HG03060 (cell line): ENCODE measurements around the gene GNB1.

ENCODE experiments used
- ATAC-seq: cut with Tn5 transposase; IDR thresholded peaks from one replicate; pipeline ENCODE4 v1.9.1; 2021; ENCODE audit warnings: low read depth, moderate number of reproducible peaks; ENCODE audit not compliant: unreplicated experiment

Gene GNB1

DNA sequence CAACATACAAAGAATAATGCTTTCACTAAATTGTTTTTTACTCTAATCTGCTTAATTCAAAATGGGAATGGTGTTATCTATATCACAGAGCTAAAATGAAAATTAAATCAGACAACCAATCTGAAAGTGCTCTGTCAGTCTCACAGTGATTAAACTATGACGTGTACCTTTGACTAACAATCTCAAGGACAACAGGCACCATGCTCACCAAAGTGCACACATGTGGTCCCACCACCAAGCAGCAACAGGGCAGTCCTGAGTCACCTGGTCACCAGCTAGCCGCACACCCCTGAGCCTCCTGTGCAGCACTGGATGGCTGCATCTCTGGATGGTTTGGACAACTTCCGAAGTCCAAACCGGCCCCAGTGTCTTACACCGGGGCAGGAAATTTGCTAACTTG, 58.1 kb downstream of the GNB1 start:
- no peak for ATAC-seq

GRCh38 chr1:1832166-1832565, 58.7 kb downstream of the GNB1 start:
- no peak for ATAC-seq

DNA sequence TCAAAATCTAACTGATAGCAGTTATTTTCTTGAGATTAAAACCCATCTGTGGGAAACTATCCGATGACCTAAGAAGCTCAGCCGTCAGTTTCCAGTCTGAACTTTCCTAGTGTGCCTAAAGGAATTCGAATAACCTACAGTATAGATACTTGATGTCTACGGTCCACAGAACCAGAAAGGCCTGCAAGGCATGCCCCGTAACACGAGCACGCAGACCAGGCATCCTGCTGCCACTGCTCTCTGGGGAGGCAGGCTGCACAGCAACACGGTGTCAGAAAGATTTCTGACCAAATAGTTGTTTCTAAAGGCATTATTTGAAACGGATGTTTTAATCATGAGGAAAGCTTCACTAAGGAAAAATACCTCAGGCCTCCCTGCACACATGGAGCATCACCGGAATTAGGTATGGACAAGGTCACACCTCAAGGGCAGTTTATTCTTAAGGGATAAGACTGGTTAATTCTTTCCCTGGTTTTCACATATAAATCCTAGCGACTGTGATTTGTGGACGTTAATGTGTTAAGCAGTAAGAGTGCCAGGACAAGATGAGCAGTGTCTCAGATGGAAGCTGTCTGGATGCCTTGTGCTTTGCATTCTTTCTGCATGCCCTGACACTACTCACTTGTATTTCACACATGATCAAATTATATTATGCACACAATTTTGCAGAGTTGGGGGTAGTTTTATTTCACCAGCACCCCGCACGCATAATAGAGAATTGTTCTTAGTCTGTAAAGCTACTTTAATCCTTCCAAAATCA, 63.6 kb downstream of the GNB1 start:
- ATAC-seq: no peak

DNA sequence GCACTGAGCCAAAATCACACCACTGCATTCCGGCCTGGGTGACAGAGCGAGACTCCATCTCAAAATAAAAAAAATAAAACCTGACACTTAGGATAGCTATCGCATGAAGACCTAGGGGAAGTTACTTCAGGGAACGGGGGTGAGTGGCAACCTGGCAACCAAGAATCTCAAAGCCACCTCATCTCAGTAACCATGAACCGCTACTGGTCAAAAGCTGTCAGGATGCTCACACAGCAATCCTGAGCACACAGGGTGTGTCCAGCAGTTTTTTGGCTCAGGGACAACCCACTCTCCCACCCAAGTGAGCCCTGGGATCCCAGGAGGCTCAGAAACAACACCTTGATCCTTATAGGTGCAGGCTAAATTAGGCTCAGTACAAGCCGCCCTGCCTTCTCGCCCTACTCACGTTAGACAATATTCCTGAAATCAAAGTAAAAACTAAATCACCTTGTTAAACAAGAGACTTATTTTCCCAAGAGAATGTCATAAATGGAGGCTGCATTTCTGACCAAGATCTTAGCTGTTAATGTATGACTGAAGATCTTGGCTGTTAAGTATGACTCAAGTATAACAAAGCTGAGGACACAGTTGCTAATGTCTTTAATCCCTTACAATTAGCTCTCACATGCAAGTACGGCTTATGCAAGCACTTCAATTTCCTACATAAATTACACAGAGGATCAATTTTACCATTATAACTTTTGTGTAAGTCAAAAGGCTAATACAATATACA, 64.4 kb downstream of the GNB1 start:
- no peak for ATAC-seq

GRCh38 chr1:1825217-1825616, 65.7 kb downstream of the GNB1 start:
- ATAC-seq: no peak

GRCh38 chr1:1819762-1820161, 71.1 kb downstream of the GNB1 start:
- ATAC-seq: no peak

DNA sequence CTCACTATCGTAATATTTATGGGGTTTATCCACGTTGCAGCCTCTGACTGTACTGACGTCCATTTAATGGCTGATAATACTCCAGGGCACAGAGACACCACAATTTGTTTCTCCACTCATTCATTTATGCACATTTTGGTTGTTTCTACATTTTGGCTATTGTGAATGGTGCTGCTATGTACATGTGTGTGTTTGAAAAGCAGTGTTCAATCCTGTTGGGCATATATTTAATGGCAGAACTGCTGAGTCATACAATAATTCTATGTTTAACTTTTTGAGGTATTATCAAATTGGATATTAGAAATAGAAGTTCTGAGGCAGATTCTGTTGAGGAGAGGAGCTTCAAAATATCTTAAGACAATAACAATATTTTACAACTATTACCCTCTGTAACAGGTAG, 73.7 kb downstream of the GNB1 start:
- ATAC-seq: no peak

DNA sequence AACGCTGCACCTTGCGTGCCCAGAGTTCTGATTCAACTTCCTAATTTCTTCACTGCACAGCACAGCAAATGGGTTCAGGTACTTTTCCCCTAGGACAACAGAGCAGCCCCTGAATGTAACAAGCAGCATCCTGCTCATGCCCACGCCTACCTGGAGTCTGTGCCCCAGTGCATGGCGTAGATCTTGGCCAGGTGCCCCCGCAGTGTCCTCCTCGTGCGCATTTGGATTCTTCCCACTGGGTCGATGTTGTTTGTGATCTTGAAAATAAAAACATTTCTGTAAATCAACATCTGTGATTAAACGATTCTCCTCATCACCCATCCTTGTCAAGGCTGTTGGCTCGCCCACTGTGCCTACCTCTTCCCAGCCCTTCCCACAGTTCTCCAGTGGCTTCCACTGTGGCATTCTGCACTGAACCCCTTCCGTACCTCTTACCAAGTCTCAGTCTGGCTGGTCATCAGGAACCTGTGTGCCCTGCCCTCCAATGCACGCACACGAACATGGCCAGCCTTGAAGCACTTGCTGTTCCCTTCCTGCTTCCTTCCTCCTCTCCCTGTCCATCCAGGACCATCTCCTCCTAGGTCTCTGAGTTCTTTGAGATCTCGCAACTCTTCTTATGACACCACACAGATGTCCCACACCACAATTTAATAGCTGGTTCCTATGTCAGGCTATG, 75.1 kb downstream of the GNB1 start:
- no peak for ATAC-seq

GRCh38 chr1:1809489-1809888, 81.4 kb downstream of the GNB1 start:
- no peak for ATAC-seq

- no peak for ATAC-seq
Measured at GRCh38 chr1:1808206-1808605, 82.7 kb downstream of the GNB1 start.

DNA sequence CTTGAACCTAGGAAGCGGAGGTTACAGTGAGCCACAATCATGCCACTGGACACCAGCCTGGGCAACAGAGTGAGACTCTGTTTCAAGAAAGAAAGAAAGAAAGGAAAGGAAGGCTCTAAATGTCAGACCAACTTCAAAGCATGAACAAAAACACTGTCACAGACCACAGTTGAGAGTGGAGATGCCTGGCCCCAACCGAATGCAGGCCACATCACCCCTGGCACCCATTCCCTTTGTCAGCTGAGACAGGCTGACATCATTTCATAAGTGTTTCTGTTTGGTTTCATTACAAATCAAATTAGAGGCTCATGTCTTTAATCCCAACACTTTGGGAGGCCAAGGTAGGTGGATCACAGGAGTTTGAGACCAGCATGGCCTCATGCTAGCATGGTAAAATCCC, 84.0 kb downstream of the GNB1 start:
- ATAC-seq: no peak

DNA sequence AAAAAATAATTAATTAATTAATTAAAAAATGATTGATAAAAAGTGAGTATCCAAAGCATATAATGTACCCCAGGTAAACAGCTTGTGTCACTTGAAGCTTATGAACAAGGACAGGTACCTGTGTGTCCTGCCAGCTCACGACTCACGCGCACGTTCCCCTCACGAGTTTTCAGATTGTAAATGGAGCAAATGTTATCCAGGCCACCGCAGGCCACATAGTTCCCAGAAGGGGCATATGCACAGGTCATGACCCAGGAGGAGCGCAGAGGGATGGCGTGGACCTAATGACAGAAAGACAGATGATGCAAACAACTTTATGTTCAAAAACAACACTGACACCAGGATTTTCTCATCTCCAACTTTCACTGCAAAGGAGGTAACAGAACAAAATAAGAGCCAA, 86.6 kb downstream of the GNB1 start:
- no peak for ATAC-seq

- ATAC-seq: no peak
Measured at GRCh38 chr1:1802871-1803270, 88.0 kb downstream of the GNB1 start.

DNA sequence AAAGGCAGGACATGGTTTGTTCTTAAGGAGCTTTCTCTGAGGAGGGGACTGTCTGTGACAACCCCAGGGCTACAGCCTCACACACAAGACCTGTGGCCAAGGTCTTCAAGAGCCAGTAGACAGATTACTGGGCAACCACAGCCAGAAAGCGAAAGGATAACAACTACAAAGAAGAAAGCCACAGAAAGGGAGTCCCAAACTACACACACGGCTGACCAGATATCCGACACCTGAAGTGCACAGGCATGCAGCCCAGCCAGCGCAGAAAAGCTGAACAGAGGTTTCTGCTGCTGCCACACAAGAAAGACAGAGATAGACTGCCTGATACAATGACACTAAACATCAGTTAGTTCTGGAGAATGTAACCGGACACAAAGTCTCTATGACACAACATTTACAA, 91.2 kb downstream of the GNB1 start:
- peak; percentile 53 for ATAC-seq

GRCh38 chr1:1797731-1798341, 93.1 kb downstream of the GNB1 start:
- ATAC-seq: no peak

- ATAC-seq: no peak
Measured at GRCh38 chr1:1796466-1796865, 94.4 kb downstream of the GNB1 start.

DNA sequence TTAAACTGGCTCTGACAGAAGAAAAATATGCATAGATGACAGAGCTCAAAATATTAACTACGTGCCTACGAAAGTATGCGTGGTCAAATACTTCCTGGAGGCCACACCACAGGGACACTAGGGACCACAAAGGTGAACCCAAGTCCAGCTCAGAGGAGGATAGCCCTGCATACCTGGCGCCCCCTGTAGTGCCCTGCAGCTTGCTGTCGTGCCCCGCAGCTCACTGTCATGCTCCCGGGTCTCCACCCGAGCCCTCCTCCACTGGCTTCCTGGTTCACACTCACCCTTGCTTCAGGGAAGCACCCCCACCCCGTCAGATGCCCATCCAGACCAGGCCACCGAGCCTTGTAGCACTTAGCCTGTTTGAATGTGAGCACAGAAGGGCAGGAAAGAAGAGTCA, 95.9 kb downstream of the GNB1 start:
- ATAC-seq: no peak

DNA sequence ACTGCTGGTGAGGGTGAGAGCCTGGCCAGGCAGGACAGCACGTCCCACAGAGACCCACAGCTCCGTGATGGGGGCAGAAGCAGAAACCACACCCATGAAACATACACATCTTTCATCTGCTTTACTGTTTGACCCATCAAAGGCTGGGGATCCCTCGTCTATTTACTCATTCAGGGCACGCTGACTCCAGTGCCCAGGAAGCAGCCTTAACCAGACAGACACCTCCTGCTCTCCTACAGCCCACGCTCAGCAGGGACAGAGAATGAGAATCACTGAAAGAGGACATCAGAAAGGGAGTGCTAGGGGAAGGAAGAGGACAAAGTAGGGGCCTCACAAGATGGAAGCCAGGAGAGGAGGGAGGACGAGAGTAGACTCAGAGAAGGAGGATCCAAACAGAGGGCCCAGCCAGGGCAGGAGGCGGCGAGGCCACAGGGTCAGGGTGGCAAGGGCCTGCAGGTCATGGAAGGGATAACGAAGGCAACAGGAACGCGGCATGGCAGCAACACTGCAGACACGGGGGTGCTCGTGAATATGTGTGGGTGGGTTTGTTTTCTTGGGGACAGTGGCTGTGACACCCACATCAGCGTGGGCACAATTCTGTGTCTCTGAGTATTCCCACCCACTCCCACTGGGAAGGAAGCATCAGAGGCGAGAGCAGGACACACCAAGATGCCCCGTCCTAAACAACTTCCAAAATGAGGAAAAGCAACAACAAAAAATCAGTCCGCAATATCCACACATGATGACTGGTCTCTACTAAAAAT, 97.2 kb downstream of the GNB1 start:
- no peak for ATAC-seq

- ATAC-seq: no peak
Measured at GRCh38 chr1:1788646-1789431, 102.0 kb downstream of the GNB1 start.

DNA sequence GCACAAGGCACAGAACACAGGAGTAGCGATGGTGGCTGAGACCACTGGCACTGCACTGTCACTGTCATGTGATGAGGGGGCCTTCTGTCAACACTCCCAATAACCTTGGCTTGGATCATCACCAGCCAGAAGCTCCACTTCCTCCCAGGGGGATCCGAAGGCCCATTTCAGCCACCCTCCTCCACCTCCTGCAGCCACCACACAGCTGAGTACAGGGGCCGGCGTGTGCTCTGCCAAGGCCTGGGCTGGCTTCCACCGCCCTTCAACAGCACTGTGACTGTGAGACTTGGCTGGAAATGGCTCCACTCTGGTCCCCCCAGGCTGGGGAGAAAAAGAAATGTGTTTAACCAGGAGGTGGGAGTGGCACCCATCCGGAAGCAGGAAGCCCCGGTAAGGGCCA, 102.8 kb downstream of the GNB1 start:
- ATAC-seq: no peak
